NOMO-1 treated with dmso at 0.1 percent for 144 hours (cell line): ENCODE measurements around the gene BRIP1.

Source experiments
- DNase-seq: peaks from one replicate; lab custom pipeline; 2025; ENCODE audit not compliant: unreplicated experiment; lab: John Stamatoyannopoulos, UW

BRIP1 gene

DNA sequence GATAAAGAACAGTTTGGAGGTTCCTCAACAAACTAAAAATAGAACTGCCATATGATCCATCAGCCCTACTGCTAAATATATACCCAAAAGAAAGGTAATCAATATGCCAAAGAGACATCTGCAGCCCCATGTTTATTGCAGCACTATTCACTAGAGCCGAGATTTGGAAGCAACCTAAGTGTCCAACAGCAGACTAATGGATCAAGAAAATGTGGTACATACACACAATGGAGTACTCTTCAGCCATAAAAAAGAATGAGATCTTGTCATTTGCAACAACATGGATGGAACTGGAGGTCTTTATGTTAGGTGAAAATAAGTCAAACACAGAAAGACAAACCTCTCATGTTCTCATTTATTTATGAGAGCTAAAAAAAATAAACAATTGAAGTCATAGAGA is 223.5 kb downstream of the BRIP1 start:
- DNase-seq: no peak

DNA sequence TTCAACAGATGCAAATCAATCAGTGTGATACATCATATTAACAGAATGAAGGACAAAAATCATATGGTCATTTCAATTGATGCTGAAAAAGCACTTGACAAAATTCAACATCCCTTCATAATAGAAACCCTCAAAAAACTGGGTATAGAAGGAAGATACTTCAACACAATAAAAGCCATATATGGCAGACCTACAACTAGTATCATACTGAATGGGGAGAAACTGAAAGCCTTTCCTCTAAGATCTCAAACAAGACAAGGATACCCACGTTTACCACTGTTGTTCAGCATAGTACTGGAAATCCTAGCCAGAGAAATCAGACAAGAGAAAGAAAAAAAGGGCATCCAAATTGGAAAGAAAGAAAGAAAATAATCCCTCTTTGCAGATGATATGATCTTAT is 225.2 kb downstream of the BRIP1 start:
- DNase-seq: no peak

DNA sequence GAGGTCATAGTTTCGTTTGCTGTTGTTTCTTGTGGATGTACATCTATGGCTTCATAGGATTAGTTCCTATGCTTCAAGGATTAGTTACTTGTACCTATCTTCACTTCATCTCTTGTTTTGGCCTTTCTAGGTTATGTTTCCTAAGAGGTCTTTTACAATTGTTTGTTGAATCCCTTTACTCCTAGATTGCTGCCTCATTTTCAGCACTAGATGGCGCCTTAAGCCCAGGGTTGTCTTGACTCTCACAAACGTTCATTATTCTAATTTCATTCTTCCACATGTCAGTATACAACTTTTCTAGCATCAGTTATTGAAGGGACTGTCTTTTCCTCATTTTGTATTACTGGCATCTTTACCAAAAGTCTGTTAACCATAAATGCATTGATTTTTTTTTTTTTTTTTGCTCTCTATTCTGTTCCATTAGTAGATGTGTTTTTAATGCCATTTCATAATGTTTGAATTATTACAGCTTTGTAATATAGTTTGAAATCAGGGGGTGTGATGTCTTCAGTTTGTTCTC is 227.4 kb downstream of the BRIP1 start:
- DNase-seq: peak; percentile 14

GRCh38 chr17:61634942-61635538 is 228.3 kb downstream of the BRIP1 start:
- DNase-seq: no peak

GRCh38 chr17:61634011-61634539 is 229.3 kb downstream of the BRIP1 start:
- no peak for DNase-seq

GRCh38 chr17:61632826-61633225 is 230.5 kb downstream of the BRIP1 start:
- no peak for DNase-seq

GRCh38 chr17:61631800-61632199 is 231.5 kb downstream of the BRIP1 start:
- DNase-seq: no peak
